GM18868 (cell line): ENCODE data around the gene ZDHHC7.

ENCODE experiments used
- ATAC-seq: cut with Tn5 transposase; IDR thresholded peaks from one replicate; pipeline ENCODE4 v1.9.1; 2021; ENCODE audit warnings: mild to moderate bottlenecking, moderate library complexity; ENCODE audit not compliant: unreplicated experiment

The ZDHHC7 gene

DNA sequence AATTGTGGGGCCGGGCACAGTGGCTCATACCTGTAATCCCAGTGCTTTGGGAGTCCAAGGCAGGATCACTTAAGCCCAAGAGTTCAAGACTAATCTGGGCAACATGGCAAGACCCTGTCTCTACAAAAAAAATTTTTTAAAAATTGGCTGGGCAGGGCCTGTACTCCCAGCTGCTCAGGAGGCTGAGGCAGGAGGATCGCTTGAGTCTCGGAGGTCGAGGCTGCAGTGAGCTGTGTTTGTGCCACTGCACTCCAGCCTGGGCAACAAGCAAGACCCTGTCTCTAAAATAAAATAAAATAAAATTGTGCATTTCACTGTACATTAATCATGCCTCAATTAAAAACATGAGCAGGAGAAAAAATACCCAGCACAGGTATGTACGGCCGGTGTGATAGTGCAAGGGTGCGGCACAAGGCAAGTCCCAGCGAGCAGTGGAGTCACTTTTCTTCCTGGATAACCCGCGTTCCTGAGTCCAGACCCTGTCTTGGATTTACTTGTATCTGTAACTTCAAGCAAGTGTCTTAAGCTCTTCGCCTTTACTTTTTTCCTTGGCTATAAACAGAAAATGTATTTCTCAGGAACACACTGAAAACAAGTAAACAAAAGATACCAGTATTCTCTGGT, 11.4 kb downstream of the ZDHHC7 start:
- ATAC-seq: no peak

DNA sequence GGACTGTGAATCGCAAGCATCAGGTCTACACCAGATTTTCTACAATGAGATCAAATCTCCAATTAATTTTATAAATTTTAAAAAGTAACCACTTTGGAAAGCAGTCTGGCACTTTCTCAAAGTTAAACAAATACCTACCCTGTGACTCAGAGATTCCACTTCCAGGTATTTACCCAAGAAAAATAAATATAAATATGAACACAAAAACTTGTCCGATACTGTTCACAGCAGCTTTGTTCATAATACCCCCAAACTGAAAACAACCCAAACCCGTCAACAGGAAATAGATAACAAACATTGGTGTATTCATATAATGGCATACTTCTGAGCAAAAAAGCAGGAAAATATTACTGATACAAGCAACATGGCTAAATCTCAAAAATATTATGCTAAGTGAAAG, 12.1 kb downstream of the ZDHHC7 start:
- no peak for ATAC-seq

DNA sequence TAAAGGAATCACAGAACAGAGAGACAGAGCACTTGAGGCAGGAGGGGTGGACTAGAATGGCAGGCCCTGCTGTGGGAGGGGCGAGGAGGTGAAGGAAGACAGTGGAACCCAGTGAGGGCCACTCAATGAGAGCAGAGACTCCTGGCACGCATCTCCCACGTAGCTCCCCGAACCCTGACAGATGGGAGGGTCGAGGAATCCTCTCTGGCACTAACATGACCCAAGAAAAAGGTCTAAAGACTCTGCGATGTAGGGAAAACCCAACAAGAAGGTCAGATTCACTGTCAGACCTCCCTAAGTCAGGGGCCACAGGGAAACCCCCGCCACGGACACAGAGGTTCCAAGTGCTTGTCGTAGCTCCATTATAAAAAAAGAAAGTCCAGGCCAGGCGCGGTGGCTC, 15.0 kb downstream of the ZDHHC7 start:
- no peak for ATAC-seq

DNA sequence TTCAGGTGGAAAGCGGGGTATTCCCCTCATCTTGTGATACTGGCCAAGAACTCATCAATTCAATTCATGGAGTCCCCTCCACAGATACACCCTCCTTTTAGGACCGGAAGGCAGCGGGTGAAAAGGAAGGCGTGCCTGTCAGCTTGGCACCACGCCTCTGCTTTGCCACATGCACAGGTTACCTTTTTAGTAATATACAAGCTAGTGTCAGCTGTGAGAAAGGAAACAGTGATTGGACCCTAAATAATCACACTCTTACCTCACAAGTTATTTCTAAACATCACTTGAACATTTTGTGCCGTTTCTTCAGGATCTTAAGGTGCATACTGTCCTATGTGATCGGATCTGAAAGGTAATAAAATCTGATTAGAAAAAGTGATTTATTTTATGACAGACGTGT, 15.7 kb downstream of the ZDHHC7 start:
- ATAC-seq: no peak

DNA sequence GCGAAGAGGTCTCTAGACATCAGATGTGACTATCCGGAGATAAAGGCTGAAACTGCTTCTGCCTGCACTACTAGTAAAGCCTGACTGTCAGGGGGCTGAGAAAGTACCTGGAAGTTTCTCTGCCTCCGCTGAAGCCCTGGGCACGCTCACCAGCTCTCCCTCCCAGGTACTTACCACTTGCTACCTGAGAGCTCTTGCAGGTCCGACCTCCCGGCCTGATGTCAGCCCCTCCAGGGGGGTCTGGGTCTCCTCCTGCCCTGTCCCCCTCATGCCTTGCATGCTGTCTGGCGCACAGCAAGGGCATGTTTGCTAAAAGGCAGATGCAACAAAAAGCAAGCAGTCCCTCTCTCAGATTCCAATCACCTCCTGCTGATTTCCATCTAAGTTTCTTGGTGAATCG, 17.4 kb downstream of the ZDHHC7 start:
- no peak for ATAC-seq

DNA sequence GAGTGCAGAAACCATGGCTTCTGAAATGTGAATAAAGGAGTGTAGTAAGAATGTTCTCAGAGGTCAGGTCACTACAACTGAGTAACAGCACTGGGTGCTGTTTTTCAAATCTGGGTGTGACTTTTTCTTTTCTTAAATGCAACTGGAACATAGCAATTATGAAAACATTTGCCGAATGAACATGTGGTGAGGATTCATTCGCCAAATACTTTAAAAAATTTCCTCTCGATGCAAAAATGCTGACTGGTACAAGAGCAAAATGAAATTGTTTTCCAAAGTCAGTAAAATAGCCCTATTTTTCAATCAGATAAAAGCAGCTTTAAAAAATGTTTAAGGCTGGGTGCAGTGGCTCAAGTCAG, 18.6 kb downstream of the ZDHHC7 start:
- no peak for ATAC-seq

DNA sequence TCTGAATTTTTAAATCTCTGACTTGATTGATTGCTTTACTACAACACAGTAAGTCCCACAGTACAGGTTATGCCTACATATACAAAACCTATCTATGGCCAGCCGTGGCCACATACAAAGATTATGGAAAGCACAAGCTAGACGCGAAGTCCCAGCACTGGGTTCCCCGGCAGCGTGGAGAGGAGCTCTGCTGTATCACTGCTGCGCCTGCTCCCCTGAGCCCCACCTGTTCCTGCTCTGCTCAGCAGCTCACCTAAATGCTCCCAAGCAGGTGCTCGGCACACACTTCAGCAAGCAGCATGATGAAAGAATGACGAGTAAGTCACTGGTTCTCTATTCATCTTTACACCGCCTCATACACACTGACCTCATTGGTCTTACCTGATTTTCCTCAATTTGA, 20.6 kb downstream of the ZDHHC7 start:
- no peak for ATAC-seq

DNA sequence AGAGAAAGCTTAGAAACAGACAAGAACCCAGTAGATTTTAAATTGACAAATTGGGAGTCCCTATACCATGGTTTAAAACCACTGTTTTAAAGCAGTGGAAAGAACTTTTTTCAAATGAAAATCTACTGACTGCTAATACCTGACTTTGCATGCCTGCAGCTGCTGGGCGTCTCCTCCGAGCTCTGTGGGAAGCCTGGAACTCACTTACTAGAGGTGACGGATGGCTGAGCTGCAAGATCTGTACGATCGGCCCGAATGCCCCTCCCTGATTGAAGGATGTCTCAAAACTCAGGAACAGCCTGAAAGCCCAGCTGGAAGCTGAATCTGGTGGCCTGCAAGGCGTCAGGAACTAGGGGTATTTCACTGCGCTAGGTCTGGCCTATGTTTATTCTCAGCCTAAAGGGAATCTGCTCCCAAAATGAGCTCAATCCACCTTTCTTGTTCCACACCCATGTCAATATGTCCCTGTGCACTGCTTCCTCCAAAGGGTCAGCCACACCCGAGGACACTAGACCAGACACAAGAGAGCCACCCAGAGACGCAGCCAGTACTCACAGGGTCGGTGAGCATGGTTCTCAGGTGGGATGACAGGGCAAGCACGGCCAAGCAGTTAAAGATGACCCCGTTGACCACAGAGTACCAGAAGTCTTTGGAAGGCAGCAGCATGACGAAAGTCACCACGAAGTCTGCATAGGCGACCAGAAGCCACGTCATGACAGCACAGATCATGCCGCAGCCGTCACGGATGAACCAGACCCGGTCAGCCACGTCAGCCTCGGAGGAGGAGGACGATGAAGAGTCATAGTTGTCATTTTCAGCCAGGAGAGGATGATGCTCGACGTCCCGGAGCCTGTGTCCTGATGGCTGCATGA, 21.4 kb downstream of the ZDHHC7 start:
- no peak for ATAC-seq

DNA sequence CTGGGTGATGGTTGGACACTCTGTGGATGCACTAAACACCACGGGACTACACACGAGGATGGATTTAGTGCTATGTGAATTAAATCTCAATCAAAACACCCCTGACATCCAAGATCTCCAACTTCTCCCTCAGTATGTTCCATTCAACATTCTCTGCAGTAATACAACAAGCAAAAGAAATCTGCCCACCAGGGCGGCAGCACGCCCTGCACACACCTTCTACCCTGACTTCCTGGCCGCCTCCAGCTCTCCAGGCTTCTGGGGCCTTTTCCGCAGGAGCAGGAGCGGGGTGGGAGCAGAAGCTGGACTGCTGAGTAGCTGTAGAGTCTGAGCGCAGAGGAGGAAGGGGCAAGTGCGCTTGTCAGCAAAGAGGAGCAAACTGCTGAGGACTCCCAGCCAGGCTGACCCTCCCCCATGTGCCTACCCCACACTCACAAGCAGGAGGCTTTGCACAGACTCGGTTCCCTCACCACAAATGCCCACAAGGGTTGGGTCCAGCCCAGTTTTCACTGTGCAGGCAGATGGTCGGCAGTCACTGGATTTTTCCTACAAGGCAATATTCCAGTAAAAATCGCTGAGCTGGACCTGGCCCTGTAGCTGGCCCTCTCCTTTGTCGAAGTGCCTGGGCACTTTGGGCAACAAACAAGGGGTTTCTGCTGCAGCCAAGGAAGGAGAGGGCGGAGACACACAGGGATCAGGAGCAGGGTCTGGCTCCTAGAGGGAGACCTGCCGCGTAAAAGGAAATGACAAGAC, 22.8 kb downstream of the ZDHHC7 start:
- no peak for ATAC-seq

DNA sequence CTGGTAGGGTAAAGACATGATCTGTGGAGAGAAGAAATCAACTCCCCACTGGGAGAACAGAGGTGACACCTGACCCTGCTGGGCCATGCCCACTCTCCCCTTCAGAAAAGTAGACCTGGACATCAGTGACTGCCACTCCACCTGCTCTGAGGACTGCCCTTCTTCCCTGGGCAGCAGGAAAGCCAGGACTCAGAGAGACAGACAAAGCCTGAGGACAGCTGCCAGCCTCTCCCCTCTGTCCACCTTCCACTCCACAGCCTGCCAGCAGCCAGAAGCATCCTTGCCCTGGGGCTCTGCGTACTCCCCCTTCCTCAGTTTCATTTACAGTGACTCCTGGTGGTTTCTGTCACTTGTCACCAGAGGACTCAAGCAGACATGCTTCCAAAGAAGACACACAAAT, 24.5 kb downstream of the ZDHHC7 start:
- no peak for ATAC-seq

DNA sequence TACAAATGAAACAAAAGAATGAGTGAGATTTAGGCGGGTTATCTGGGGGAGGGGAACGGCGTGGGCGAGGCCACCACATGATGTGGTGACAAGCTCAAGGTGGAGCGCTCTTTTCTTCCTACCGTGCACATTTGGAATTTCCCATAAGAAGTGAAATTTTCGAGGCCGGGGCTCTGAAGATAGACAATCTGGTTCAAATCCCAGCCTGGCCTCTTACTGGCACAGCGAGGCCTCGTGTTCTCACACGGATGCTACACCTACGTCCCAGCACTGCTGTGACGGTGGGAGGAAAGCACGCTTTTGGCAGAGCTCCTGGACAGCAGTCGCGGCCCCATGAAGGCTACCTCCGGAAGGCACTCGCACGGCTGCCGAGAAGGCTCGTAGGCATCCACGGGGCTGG, 25.2 kb downstream of the ZDHHC7 start:
- ATAC-seq: no peak

DNA sequence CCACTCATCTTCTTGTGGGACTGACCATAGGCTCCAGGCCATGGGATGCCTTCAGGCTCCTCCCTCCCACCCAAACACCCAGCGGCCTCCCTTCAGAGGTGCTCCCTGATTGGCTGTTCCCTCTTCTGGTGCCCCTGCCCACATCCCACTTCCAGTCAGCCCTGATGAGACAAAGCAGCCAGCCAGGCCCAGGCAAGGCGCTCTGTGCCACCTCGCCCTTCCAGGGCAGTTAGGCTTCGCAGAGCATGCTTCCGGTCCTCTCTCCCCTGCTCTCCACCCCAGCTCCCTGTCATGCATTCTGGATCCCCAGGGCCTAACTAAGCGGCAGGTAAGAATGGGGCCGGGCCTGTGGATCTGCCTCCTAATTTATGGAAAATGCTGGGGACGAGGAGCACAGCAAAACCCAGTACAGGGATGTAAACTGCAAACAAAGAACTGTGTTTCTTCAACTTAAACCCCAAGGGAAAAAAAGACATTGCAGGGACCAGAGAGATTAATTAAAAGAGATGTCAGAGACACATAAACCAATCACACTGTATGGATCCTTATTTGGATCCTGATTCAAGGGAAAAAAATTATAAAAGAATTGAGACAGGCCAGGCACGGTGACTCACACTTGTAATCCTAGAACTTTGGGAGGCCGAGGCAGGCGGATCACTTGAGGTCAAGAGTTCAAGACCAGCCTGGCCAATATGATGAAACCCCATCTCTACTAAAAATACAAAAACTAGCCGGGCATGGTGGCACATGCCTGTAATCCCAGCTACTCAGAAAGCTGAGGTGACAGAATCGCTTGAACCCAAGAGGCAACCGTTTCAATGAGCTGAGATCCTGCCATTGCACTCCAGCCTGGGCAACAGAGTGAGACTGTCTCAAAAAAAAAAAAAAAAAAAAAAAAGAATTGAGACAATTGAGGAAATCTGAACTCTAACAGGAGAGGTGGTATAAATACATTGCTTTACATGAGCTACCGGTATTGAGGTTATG, 26.0 kb downstream of the ZDHHC7 start:
- no peak for ATAC-seq

DNA sequence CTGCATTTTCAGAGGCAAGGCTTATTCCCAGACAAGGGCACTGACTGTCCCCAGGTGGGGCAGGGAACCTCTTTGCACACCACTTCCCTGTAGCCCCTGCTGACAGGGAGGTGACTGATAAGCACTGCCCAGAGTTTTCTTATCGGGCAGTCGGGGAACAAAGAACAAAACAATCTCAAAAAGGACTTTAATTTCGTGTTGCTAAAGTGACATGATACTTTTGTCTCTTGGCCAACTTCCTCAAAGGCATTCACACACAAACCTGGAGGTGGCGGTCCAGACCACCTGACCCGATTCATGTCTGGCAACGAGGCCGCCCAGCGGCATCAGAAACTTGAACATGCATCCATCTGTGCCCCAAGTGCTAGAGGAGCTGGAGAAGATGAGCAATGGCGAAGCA, 28.9 kb downstream of the ZDHHC7 start:
- no peak for ATAC-seq

DNA sequence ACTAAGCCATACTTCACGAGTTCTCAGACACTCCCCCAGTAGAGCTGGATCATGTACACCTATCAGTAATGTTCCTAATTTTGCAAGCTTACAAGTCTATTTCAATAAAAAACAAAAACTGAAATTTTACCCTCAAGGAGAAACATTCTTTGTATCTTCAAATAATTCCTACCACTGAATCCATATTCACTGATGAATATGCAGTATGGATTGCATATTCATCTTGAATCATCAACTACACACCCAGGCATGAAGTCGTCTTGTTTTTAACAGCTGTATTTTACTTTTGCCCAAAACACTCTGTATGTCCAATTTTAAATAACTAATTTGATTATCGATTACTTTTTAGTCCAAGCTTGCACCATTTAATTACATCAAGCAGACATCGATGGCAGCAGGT, 31.8 kb downstream of the ZDHHC7 start:
- ATAC-seq: no peak

DNA sequence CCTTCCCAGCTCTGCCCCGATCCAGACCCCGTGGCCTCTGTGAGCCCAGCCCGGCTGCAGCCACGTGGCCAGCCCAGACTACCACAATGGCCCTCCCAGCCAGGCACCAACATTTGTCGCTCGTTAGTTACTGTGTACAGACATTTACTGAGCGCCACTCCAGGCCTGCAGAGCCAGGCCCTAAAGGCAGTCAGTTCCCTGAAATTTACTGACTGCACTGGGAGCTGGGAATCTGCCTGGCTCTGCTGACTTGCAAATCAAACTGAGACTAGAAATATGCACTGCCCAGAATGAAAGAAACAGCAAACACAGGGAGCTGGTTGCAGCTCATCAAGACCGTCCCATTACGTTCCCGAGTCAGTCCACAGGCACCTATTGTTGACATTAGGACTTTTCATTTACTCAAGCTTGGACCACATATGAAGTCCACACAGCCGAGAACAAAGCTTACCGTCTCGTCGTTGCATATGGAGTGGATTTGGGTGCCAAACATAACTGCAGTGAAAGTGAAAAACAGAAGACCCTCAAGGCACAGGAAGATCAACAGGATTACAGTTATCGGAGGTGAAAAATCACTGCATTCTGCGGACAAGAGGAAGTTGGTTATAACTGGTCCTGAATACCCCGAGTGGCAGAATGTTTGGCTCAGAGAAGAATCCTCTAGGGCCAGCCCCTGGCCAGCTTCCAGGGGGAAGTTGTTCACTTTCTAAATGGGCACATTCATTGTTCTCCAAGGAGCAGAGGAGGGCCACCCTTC, 34.5 kb downstream of the ZDHHC7 start:
- ATAC-seq: no peak

DNA sequence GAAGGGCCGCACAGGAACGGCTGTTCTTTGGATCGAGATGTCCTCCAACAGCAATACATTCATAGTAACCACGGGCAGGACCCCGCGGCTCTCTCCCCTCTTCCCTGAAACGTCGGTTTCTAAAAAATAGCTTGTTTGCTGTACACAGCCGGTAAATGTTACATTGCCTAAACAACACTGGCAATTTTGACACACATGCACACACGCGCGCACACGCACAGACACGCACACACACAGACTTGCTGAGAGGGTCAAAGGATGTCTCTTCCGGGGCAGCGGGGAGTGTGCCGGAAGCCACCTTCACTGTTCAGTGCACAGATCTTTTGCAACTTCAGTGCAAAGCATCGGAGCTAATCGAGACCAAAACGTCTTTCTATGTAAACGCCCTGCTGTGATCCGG, 35.8 kb downstream of the ZDHHC7 start:
- no peak for ATAC-seq

DNA sequence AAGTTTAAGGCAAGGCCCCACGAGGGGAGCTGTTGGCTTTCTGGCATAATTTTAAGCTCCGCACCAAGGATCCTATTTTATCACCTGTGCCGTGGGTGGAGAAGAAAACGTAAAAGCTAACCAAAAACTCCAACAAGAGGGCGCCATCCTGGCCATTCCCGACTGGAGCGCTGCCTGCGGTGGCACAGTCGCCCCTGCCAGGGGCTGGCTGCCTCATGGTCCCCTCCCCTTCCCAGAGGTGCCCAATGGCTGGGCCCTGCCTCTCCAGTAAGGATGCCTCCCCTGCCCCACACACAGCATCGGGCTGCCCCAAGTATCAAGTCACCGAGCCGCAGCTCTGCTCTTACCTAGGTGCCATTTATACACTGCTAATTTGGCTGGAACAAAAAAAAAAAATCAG, 36.3 kb downstream of the ZDHHC7 start:
- ATAC-seq: no peak

DNA sequence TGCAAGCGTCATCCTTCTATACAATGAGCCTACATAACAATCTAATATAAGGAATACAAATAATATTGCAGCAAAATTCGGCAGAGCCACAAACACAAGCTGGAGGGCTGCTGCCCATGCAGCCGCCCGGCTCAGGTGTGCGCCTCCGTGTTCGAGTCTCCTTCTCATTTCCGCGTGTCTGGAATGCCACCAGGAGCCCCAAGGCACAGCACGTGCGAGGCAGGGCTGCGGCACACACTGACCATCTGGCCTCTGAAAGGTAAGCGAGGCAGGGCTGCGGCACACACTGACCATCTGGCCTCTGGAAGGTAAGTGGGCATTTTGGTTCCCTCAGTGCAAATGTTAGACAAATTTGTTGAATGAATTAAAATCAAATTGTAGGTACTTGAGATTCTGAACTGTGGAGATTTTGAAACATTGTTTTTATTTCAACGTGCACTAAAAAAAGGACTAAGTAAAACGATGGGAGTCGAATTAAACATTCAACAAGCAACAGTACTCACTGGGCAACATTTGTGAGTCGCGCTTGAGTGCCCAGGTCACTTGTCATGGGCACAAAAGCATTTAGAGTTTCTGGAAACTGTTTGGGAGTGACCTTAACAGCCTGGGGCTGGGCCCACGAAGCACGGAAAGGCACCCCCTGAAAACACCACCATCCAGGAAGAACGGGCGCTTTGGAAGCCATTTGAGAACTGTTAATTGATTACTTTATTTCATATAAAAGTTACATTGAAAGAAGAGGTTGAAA, 37.4 kb downstream of the ZDHHC7 start:
- no peak for ATAC-seq

DNA sequence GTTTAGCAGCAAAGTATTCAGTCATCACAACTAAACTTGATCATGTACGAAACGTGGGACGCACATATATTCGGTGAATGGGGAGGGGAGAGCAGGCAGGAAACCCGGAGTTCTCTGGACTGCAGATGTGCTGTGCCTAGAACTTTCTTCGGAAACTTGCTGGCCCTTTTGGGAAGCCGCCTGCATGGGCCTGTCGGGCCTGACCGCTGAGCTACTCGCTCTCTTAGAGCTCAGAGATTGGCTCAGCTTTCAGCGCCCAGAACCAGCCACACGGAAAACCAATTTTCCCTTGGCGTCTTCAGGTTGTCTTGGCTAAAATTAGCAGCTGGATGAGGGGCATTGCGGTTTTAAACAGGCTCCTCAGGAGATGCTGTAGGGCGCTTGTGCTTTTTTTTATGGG, 38.1 kb downstream of the ZDHHC7 start:
- no peak for ATAC-seq
